ENCODE results near the gene ZFX.
A peak's percentile ranks its signal among the peaks of the same experiment; 100 is the strongest.

Gene ZFX

DNA sequence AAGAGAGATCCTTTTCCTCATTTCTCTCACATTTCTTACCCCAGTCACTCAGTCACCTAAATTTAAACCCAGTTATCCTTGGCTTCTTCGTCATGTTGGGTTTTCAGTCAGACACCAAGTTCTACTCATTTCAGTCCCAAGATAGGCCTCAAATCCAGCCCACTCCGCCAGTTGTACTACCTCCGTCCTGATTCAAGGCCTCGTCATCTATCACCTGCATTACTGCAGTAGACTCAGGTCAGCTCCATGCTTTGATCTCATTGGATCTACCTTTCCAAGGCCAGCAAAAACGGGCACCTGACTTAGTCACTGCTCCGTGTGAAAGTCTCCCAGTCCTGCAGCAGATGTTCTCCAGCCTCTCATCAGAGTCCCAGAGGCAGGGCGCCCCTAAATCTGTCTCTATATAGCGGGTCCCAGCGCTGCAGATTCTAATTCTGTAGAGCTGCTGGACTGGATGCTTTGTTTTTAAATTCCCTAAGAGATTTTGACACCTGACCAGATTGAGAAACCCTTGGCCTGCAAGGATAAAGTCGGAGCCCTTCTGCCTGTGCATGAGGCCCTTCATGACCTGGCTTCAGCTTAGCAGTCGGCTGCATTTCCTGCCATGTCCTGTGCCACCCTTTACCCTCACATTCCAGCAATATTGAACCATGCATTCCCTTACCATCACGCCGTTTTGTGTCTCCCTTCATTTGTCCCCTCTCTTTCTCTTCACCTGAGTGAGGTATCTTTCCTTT is 53.7 kb downstream of the ZFX start:
- DNase-seq: no peak

DNA sequence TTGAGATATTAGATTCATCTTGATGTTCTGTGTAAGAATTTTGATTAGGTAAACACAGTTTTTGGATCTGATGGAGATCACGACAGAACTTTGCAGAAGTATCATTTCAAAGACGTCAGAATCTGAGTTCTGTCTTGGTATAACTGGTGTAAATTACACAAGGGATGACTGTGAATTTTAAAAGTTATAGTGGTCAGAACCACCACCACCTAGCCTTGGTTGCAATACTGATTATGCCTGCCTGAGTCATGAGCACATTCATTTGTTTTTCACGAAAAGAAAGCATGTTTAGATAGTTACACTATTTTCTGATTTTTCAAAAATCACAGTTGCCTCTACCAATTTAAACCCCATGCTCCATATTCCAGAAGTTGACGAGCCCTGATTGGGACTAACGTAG is 54.8 kb downstream of the ZFX start:
- no peak for DNase-seq

DNA sequence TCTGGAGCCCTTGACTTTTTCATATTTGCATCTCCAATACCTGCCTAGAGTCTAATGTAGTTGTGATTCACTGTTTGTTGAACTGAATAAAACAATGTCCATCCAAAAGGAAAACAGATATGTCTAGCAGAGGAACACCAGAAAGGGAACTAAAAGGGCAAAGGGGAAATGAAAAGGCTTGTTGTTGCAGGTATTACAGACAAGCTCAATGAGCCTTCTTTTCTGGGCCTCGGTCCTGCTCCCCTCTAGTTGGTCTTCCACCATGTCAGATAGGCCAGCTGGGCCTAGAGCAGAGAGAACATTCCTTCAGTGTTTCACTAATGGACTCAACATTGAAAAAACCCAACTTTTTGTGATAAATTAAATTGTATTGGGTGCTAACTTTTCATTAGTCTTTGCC is 55.4 kb downstream of the ZFX start:
- no peak for DNase-seq

DNA sequence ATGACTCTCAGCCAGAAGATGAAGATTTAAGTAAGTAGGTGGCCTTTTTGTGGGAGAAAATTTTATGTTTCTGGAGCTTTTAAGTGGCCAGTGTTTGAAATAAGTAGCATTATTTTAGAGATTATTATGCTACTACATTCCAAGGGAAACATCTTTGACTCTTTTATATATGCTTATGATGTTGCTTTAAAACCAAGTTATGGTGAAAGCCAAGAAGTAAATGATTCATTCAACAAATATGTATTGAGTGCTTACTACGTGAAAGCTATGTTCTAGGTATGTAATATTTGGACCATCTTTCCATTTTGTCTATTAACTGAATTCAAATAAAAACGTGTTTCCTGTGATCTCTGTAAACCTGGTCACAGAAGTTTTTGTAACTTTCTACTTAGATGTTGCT is 58.3 kb downstream of the ZFX start:
- no peak for DNase-seq

DNA sequence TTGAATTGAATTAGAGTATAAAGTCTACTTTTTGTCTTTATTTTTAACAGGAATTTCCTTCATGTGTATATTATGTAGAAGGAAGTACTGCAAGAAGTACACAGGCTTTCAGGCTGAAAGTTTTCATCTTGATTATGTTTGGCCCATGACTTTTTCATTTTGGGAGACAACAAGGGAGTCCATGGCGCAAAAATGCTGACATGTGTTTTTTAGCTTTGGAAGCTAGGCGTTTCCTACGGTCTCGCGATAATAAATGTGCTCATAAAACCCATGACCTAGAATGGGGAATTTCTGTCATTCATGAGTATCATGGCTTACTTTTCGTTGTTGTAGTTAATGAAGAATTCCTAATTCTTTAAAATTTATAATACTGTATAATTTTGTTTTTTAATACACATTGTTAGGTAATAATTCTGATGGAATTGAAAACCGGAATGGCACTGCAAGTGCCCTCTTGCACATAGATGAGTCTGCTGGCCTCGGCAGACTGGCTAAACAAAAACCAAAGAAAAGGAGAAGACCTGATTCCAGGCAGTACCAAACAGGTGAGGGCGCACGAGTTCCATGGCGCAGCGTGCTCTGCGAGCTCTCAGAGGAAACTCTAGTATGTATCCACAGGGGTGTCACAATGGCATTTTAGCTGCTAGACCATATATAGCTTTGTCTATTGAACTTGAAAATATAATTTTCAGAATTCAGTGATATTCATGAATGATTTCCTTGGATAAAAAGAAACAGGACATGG is 59.1 kb downstream of the ZFX start:
- no peak for DNase-seq

DNA sequence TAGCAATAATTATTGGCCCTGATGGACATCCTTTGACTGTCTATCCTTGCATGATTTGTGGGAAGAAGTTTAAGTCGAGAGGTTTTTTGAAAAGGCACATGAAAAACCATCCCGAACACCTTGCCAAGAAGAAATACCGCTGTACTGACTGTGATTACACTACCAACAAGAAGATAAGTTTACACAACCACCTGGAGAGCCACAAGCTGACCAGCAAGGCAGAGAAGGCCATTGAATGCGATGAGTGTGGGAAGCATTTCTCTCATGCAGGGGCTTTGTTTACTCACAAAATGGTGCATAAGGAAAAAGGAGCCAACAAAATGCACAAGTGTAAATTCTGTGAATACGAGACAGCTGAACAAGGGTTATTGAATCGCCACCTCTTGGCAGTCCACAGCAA is 60.7 kb downstream of the ZFX start:
- no peak for DNase-seq

DNA sequence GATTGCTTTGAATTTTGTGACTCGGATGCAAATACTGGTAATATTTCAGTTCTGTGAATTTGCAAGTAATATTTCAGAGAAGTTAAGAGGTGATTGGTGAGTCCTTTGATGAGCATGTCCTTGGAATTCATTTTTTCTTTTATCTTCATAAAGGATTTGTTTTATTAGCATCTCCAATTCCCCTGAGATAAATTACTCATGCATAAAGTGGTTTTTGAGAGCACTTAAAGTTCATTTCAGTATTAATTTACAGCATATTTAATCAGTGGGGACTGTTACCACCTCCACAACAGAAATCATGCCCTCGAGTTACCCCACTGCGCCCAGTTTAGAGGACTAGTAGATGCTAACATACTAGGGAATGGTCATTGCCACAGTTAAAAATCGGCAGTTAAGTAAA is 65.0 kb downstream of the ZFX start:
- no peak for DNase-seq

DNA sequence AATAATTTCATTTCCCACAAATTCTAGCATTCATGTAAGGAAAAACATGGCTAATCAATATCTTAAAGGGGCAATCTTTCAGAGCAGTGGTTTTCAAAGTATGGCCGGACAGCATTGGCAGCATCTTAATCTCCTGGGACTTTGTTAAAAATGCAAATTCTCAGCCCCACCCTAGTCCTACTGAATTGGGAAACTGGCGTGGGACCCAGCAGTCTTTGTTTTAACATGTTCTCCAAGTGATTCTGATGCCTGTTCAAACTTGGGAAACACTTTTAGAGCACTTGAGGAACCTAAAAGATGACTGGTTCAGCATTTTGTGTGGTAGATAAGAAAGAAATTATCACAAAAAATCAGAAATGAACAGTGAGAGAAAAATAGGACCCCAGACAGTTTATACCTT is 65.7 kb downstream of the ZFX start:
- no peak for DNase-seq

DNA sequence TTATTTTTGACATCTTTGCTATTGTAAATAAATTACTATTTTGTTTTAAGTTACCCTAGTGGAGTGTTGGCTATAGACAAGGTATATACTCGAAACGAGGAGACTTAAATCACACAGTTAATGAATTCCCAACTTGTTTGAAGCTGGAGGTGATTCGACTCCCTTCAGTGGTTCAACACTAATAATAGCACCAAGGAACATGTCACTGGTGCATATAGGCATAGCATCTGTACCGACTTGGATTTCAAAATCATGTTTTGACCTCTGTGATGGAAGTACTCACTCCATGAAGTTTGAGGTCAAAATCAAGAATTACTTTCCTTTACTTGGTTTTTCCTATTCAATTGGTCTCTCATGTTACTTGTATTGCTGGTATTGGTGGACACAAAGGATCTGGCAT is 66.5 kb downstream of the ZFX start:
- no peak for DNase-seq

DNA sequence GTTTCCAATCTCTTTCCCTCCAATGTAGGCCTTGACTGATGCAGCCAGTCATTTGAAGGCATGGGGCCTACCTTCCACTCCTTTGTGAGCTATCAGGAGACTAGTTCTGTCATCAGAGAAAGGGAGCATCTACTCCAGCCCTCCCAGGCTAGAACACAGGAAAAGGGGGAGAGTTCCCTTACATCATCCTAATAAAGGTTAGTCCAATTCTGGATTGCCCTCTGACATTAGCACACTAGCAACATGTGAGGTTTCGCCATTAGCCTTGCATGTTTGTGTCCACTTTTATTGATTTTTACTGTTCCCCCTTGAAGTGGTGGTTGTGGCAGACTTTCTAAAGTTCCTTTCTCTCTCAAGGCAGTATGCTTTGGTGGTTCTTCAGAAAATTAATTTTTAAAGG is 67.3 kb downstream of the ZFX start:
- DNase-seq: no peak

DNA sequence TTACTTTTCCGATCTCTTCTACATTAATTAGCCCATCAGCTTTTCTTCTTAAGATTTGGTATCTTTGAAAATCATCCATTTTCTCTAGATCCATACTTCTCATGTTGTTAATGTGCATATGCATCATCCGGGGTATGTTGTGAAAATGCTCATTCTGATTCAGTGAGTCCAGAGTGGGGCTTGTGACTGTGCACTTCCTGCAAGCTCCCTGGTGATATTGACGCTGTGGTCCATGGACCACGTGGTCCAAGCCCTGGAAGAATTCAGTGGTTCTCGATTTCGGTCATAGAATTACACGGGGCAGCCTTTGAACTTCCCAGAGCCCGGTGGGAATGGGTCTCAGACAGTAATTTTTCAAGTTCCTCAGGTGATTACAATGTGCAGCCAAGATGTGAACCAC is 69.8 kb downstream of the ZFX start:
- DNase-seq: no peak

DNA sequence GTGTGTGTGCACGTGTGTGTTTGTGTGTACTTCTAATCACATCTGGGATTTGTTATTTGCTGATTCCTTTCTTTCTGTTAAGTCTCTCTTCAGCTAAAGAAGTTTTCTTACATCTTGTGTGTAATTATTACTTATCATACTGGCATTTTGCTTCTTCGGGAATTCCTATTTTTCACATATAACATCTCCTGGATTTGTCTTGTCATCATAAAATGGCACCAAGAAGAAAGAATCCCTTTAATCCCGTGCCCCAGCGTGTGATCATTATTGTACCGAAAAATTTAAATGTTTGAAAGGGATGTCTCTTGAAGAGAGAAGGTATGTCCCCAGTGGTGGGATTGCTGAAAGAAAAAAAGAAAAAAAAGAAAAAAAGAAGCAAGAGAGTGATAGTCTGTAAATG is 72.3 kb downstream of the ZFX start:
- no peak for DNase-seq

DNA sequence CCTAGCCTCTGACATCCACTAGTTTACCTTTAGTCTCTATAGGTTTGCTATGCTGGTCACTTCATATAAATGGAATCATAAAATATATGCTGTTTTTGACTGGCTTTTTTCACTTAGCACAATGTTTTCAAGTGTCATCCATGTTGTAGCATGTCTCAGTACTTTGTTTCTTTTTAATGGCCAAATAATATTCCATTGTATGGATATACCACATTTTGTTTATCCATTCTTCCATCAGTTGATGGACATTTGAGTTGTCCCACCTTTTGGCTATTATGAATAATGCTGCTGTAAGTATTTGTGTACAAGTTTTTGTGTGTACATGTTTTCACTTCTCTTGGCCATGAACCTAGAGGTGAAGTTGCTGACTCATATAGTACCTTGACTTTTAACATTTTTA is 75.7 kb downstream of the ZFX start:
- DNase-seq: no peak

DNA sequence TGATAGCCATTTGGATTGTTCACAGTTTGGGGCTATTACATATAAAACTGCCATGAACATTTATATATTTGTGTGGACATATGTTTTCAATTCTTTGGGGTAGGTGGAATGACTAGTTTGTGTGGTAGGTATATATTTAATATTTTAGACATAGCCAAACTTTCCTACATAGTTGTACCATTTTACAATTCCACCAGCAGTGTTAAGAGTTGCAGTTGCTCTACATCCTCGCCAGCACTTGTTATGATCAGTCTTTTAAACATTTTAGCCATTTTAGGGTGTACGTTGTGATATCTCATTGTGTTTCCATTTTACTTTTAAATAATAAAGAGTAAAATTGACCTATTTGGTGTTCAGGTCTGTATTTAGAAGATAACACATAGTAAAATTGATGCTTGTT is 76.6 kb downstream of the ZFX start:
- no peak for DNase-seq

DNA sequence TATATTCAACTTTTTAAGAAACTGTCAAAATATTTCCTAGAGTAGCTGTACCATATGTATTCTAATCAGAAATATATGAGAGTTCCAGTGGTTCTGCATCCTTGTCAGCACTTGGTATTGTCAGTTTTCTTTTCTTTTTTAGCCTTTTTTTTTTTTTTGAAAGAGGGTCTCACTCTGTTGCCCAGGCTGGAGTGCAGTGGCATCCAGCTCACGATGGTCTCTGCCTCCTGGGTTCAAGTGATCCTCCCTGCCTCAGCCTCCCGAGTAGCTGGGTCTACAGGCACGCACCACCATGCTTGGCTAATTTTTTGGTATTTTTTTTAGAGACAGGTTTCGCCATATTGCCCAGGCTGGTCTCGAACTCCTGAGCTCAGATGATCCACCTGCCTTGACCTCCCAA is 79.1 kb downstream of the ZFX start:
- DNase-seq: no peak

DNA sequence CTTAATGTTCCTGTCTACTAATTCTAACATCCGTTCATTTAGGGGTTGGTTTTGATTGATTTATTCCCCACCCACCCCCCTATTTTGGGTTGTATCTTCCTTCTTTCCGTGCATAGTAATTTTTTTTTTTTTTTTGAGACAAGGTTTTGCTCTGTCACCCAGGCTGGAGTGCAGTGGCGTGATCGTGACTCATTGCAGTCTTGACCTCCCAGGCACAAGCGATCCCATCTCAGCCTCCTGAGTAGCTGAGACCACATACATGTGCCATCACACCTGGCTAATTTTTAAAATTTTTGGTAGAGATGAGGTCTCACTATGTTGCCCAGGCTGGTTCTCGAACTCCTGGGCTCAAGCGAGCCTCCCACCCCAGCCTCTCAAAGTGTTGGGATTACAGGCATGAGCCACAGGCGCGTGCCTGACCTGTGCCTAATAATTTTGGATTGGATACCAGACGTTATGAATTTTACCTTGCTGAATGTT is 79.9 kb downstream of the ZFX start:
- no peak for DNase-seq

DNA sequence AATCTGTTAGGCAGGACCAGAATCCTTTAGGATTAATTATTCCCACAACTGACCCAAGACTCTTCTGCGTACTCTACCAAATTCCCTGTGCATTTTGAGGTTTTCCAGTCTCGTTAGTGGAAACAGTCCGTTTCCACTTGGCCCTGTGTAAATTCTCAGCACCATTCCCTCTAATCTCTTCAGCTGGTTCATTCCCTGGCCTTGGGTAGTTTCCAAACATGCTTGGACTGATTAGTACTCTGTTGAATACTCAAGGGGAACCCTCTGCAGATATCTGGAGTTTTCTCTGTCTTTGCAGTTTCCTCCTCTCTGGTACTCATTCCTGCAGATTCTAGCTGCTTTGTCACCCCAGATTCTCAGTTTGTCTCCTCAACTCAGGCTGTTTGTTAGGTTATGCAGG is 80.4 kb downstream of the ZFX start:
- DNase-seq: no peak

DNA sequence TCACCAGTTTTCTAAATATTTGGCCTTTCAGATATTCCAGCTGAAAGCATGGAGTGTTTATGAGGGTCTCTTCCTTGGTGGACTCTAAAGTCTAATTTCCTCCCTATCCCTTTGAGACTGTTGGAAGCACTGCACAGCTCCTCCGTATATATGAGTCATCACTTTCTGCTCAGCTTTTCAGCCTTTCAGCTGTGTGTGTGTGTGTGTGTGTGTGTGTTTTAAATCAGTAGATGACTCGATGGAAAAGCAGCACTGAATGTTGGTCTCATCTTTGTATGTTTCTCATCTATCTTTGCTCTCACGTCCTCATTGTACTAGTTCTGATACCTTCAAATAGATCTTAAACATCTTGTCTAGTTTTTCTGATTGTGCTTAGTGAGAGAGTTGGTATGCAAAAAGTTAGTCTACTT is 81.6 kb downstream of the ZFX start:
- DNase-seq: peak in 1 of 2 donors; percentile 52

DNA sequence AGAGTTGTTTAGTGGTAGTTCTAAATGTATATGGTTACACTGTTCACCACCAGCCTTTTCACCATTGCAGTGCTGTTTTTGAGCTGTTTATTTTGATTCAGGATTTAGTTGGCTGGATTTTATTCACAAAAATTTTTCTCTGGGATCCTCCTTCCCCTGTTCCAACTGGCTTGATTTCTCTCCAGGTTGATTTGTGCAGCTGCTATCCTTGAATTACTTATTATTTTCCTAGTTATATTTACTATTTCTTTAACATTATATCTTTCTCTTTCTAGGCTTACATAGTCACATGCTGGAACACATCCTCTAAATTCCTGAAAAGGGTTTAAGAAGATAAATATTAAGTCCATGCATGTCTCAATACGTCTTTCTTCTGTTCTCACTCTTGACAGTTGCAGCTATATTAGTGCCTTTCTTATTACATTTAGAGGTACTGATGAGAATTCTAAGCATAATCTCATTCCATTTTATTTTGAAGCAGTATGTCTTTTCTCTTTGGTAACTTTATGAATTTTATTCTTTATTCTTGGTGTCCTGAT is 82.2 kb downstream of the ZFX start:
- DNase-seq: no peak

DNA sequence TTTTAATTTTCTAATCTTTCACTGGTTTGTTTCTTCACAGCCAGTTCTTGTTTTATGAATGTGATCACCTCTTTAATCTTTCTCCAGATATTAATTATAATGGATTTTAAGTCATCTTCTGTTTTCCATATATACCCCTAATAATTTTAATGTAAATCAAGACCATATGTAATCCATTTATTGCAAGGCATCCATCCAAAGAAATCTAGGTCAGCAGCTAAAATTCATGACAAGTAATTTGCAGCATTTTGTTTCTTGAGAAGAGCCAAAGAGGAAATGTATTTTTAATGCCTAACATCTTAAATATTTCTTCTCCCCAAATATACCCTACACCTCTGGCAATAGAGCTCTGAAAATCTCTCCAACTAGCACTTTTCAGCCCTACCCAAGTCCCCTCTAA is 83.3 kb downstream of the ZFX start:
- no peak for DNase-seq

DNA sequence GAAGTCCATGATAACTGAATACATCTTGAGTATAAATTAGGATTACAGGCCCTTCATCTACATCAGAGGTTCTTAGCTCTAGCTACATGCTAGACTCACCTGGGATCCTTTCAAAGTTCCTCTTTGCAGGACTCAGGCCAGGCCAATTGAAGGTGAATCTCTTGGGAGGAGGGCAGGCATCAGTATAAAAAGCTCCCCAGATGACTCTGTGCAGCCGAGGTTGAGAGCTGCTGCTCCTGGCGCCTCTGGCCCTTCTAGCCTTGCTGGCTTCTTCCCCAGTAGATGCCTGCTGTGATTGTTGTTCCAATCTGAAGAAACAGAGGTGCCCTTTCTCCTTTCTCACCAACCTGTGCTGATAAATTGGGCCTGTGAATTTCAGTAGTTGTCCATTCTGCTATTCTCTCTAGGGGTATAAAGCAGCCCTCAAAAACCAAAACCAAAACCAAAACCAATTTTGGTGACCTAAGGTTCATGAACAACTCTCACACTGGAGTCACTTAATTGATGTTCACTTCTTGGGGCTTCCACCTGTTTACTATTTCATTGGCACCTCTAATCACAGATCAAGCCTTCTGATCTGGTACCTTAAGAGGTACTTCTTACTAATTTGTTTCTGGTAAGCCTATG is 85.7 kb downstream of the ZFX start:
- DNase-seq: no peak

DNA sequence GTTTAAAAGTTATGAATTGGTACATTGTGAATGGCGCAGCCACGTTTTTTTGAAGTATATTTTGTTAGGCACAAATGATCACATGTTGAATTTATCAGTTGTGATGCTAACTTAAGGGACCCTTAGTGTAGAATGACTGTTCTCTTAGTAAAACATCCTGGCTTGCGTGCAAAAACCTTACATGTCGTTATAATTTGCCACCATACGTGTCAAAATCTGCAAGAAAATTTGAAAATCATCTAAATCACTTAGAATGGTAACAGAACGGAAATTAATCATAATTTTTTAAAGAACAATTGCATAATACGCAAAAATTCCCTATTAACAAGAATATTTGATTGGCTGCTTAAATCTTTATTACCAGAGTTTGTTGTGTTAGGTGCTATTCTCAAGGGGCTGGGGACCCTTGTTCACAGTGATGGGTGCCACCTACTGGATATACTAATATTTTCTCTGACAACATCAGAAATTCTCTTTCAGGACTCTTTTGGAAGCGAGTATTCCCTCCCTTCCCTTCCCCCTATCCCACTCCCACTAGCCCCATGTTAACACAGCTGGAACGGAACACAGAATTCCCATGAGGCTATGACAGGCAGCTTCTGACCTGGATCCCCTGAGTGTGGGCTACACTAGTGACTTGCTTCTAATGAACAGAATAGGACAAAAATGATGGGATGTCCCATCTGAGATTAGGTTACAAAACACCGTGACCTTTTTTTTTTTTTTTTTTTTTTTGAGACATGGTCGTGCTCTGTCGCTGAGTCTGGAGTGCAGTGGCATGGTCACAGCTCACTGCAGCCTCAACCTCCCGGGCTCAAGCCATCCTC is 92.5 kb downstream of the ZFX start:
- DNase-seq: no peak

DNA sequence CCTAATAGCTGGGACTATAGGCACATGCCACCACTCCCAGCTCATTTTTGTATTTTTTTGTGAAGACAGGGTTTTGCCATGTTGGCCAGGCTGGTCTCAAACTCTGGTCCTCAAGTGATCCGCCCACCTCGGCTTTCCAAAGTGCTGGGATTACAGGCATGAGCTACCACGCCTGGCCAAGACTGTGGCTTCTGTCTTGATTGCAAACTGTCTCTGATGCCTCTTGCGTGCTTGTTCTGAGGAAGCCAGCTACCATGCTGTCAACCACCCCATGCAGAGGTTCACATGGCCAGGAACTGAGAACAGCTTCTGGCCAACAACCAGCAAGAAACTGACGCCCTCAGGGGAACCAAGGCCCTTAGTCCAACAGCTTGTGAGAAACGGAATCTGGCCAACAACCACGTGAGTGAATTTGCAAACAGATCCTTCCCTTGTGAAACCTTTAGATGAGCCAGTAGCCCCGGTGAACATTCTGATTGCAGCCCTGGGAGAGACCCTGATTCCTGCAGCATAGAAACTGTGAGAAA is 93.2 kb downstream of the ZFX start:
- no peak for DNase-seq

Measured in bone marrow (tissue), 2 donors.